Stimulated activated CD8-positive, alpha-beta memory T cell treated with anti-CD3 and anti-CD28 coated beads, Interleukin-7, amount 100 ng/mL, for 1 hour (primary cell): ENCODE measurements around the gene SERPING1.

Experiments used
- DNase-seq, 2 donors: peaks; one replicate each; pipeline ENCODE4 v3.0.0-alpha.2; 2020; ENCODE audit warnings: low read depth in 2 of 2

The SERPING1 gene

GRCh38 chr11:57597461-57597915, at the start of gene SERPING1:
SERPING1 (plus strand) TSS chr11:57597685; CDS start chr11:57598271, 586 bp downstream.
- DNase-seq: no peak

GRCh38 chr11:57547854-57548377, 49.6 kb upstream of the SERPING1 start:
- no peak for DNase-seq

- no peak for DNase-seq
Observed at GRCh38 chr11:57549983-57550382, 47.5 kb upstream of the SERPING1 start.

- DNase-seq: no peak
Observed at GRCh38 chr11:57551941-57552340, 45.5 kb upstream of the SERPING1 start.

- DNase-seq: no peak
Observed at GRCh38 chr11:57552479-57552878, 45.0 kb upstream of the SERPING1 start.

- DNase-seq: no peak
Observed at GRCh38 chr11:57555393-57555792, 42.1 kb upstream of the SERPING1 start.

GRCh38 chr11:57556041-57556440, 41.4 kb upstream of the SERPING1 start:
- no peak for DNase-seq

GRCh38 chr11:57560146-57560545, 37.3 kb upstream of the SERPING1 start:
- DNase-seq: no peak

- DNase-seq: no peak
Observed at GRCh38 chr11:57562596-57562995, 34.9 kb upstream of the SERPING1 start.

- DNase-seq: no peak
Observed at GRCh38 chr11:57566005-57566904, 31.2 kb upstream of the SERPING1 start.

- DNase-seq: no peak
Observed at GRCh38 chr11:57566905-57567514, 30.5 kb upstream of the SERPING1 start.

- peak; percentile 27 to 33 for DNase-seq
Observed at GRCh38 chr11:57567515-57568329, 29.8 kb upstream of the SERPING1 start, which contains the start of gene UBE2L6. UBE2L6 (minus strand) TSS chr11:57567672; CDS start chr11:57567611, 61 bp downstream.

- peak; percentile 77 to 82 for DNase-seq
Observed at GRCh38 chr11:57568330-57568766, 29.1 kb upstream of the SERPING1 start.

- no peak for DNase-seq
Observed at GRCh38 chr11:57571606-57572005, 25.9 kb upstream of the SERPING1 start.

- DNase-seq: no peak
Observed at GRCh38 chr11:57574061-57574460, 23.4 kb upstream of the SERPING1 start.

GRCh38 chr11:57584341-57584740, 13.1 kb upstream of the SERPING1 start:
- DNase-seq: no peak

GRCh38 chr11:57585301-57585700, 12.2 kb upstream of the SERPING1 start:
- no peak for DNase-seq

- no peak for DNase-seq
Observed at GRCh38 chr11:57586711-57587245, 10.7 kb upstream of the SERPING1 start.

GRCh38 chr11:57588046-57588710, 9.3 kb upstream of the SERPING1 start:
- DNase-seq: no peak

GRCh38 chr11:57596266-57596885, 1.1 kb upstream of the SERPING1 start:
- no peak for DNase-seq
